Measurements from ENCODE around the gene CST7.

Gene CST7

GRCh38 chr20:24961384-24962181 lies 12.5 kb downstream of the CST7 start:
- Histone ChIP-seq H3K79me2 (ENCODE audit: insufficient read depth, low read length) (no peaks in the 10 kb centered on the region), H3K9ac (ENCODE audit: low read length) (no peak overlapping the region), H3K36me3 (ENCODE audit: low read length) (no peaks in the 10 kb centered on the region), H3K9me3 (ENCODE audit: insufficient read depth, low read length) (no peaks in the 10 kb centered on the region), H3K4me2 (ENCODE audit: low read depth, low read length, poor library complexity, severe bottlenecking) (no peak overlapping the region), H3F3A (ENCODE audit: insufficient read depth) (no peaks in the 10 kb centered on the region), H4K20me1 (ENCODE audit: low read depth, low read length) (no peaks in the 10 kb centered on the region), H3K27ac (ENCODE audit: low read depth, low read length) (no peak overlapping the region), H2AFZ (ENCODE audit: low read depth, low read length, severe bottlenecking) (no peak overlapping the region), H3K27me3 (ENCODE audit: low read length) (no peaks in the 10 kb centered on the region), H3K4me3 (ENCODE audit: insufficient read depth, low read length, poor library complexity, severe bottlenecking) (no peak overlapping the region), H3K9me2 (replicated peaks; ENCODE audit: insufficient read depth, low read length) (no peaks in the 10 kb centered on the region)
- no peak for TF ChIP-seq EZH2phosphoT487 (conservative IDR thresholded peaks at IDR 0.05; ENCODE audit: low read length)
- TF ChIP-seq, protein P1, sequence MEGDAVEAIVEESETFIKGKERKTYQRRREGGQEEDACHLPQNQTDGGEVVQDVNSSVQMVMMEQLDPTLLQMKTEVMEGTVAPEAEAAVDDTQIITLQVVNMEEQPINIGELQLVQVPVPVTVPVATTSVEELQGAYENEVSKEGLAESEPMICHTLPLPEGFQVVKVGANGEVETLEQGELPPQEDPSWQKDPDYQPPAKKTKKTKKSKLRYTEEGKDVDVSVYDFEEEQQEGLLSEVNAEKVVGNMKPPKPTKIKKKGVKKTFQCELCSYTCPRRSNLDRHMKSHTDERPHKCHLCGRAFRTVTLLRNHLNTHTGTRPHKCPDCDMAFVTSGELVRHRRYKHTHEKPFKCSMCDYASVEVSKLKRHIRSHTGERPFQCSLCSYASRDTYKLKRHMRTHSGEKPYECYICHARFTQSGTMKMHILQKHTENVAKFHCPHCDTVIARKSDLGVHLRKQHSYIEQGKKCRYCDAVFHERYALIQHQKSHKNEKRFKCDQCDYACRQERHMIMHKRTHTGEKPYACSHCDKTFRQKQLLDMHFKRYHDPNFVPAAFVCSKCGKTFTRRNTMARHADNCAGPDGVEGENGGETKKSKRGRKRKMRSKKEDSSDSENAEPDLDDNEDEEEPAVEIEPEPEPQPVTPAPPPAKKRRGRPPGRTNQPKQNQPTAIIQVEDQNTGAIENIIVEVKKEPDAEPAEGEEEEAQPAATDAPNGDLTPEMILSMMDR (IDR thresholded peaks at IDR 0.05; ENCODE audit: insufficient read depth, low read length, poor library complexity, severe bottlenecking), result no peak

GRCh38 chr20:24962182-24962492 lies 13.1 kb downstream of the CST7 start:
- H3K27ac ChIP-seq (ENCODE audit: low read depth, low read length), result no peak overlapping the region
- H3K36me3 ChIP-seq (ENCODE audit: low read length), result no peaks in the 10 kb centered on the region
- no peak overlapping the region for H2AFZ ChIP-seq (ENCODE audit: low read depth, low read length, severe bottlenecking)
- H3F3A ChIP-seq (ENCODE audit: insufficient read depth), result no peaks in the 10 kb centered on the region
- no peak overlapping the region for H3K4me2 ChIP-seq (ENCODE audit: low read depth, low read length, poor library complexity, severe bottlenecking)
- H3K79me2 ChIP-seq (ENCODE audit: insufficient read depth, low read length), result no peaks in the 10 kb centered on the region
- no peak overlapping the region for H3K4me3 ChIP-seq (ENCODE audit: insufficient read depth, low read length, poor library complexity, severe bottlenecking)
- H3K27me3 ChIP-seq (ENCODE audit: low read length), result no peaks in the 10 kb centered on the region
- no peak overlapping the region for H3K9ac ChIP-seq (ENCODE audit: low read length)
- H3K9me2 ChIP-seq (replicated peaks; ENCODE audit: insufficient read depth, low read length), result no peaks in the 10 kb centered on the region
- H4K20me1 ChIP-seq (ENCODE audit: low read depth, low read length), result no peaks in the 10 kb centered on the region
- no peaks in the 10 kb centered on the region for H3K9me3 ChIP-seq (ENCODE audit: insufficient read depth, low read length)
- no peak for TF ChIP-seq EZH2phosphoT487 (conservative IDR thresholded peaks at IDR 0.05; ENCODE audit: low read length)
- TF ChIP-seq, protein P1 (IDR thresholded peaks at IDR 0.05; ENCODE audit: insufficient read depth, low read length, poor library complexity, severe bottlenecking), result no peak

- H3K9me3 ChIP-seq (ENCODE audit: insufficient read depth, low read length), result no peaks in the 10 kb centered on the region
- no peaks in the 10 kb centered on the region for H3K9me2 ChIP-seq (replicated peaks; ENCODE audit: insufficient read depth, low read length)
- TF ChIP-seq, protein P1 (IDR thresholded peaks at IDR 0.05; ENCODE audit: insufficient read depth, low read length, poor library complexity, severe bottlenecking), result no peak
- no peak for TF ChIP-seq EZH2phosphoT487 (conservative IDR thresholded peaks at IDR 0.05; ENCODE audit: low read length)
- no peaks in the 10 kb centered on the region for H3K36me3 ChIP-seq (ENCODE audit: low read length)
- no peak overlapping the region for H2AFZ ChIP-seq (ENCODE audit: low read depth, low read length, severe bottlenecking)
- no peaks in the 10 kb centered on the region for H3K27me3 ChIP-seq (ENCODE audit: low read length)
- H4K20me1 ChIP-seq (ENCODE audit: low read depth, low read length), result no peaks in the 10 kb centered on the region
- no peaks in the 10 kb centered on the region for H3F3A ChIP-seq (ENCODE audit: insufficient read depth)
- H3K4me3 ChIP-seq (ENCODE audit: insufficient read depth, low read length, poor library complexity, severe bottlenecking), result no peak overlapping the region
- H3K4me2 ChIP-seq (ENCODE audit: low read depth, low read length, poor library complexity, severe bottlenecking), result no peak overlapping the region
- no peaks in the 10 kb centered on the region for H3K79me2 ChIP-seq (ENCODE audit: insufficient read depth, low read length)
- no peak overlapping the region for H3K9ac ChIP-seq (ENCODE audit: low read length)
- no peak overlapping the region for H3K27ac ChIP-seq (ENCODE audit: low read depth, low read length)
Observed at GRCh38 chr20:24962510-24962909, 13.4 kb downstream of the CST7 start.
